HCT116 (cell line): ENCODE measurements around the gene AXIN1. TPM values are rescaled to one million over a fixed set of nuclear protein-coding genes. Genes with fewer than 3 reads are reported as not detected.

Source experiments
- ATAC-seq: fragments of 200-7000 bp; cut with Tn5 transposase; 2 replicates; pipeline ENCODE4 v1.9.1; 2020; ENCODE audit warnings: mild to moderate bottlenecking, moderate library complexity
- BruUV-seq: library from RNA; stranded (reverse); fragments of 400-500 nt; replicated peaks from 2 replicates; lab custom pipeline; 2021; lab: Mats Ljungman, UMichigan
- CTCF ChIA-PET: fragments of 300-600 bp; sonication (Branson Sonifier 250); formaldehyde crosslinking; loops from one replicate; lab custom pipeline; 2021; ENCODE audit warnings: antibody characterized with exemption; lab: Charles Lee
- POLR2A ChIA-PET: fragments of 300-600, 350-600 bp; sonication (Branson Sonifier 250); formaldehyde crosslinking; loops from one replicate; lab custom pipeline; 2021; ENCODE audit warnings: antibody characterized with exemption; lab: Charles Lee
- RAD21 ChIA-PET, 2 experiments: fragments of 300-600 bp; sonication (Branson Sonifier 250); formaldehyde crosslinking; loops; one replicate each; lab custom pipeline; 2023; ENCODE audit warnings: low total read pairs in 2 of 2; ENCODE audit not compliant: uncharacterized antibody in 2 of 2, unreplicated experiment in 2 of 2, low non-redundant PET in 1 of 2; lab: Charles Lee
- DNase-seq: peaks from one replicate; pipeline ENCODE4 v3.0.0-alpha.2; 2010; ENCODE audit warnings: low read depth, low spot score
- H2AFZ ChIP-seq: fragments of 200-600 bp; shearing (Covaris generic), sonication (generic); 2 replicates; pipeline ENCODE4 v1.6.1; 2017; ENCODE audit warnings: low read depth, mixed run types, mixed read lengths, antibody characterized with exemption, low read length; ENCODE audit not compliant: poor library complexity, severe bottlenecking
- H3K27ac ChIP-seq: 2 replicates; pipeline ENCODE4 v1.5.1; 2012; ENCODE audit warnings: low read depth, low read length
- H3K27me3 ChIP-seq: fragments of 200-600 bp; sonication (generic); 2 replicates; pipeline ENCODE4 v1.6.1; 2016; ENCODE audit warnings: mixed run types, low read length, mixed read lengths; ENCODE audit not compliant: insufficient read depth
- H3K36me3 ChIP-seq, 2 experiments: fragments of 200-500 bp in 1 of 2; fragments of 200-600 bp in 1 of 2; sonication (Bioruptor generic) in 1 of 2; sonication (generic) in 1 of 2; 2 replicates each; pipeline versions ENCODE4 v1.5.1 to v1.6.1; 2014 to 2016; ENCODE audit warnings: low read length in 2 of 2, inconsistent platforms in 1 of 2, mixed read lengths in 1 of 2, mixed run types in 1 of 2; ENCODE audit not compliant: insufficient read depth in 2 of 2, control insufficient read depth in 1 of 2
- H3K4me1 ChIP-seq, 2 experiments: fragments of 200-600 bp in 1 of 2; sonication (generic) in 1 of 2; 2 replicates each; pipeline versions ENCODE4 v1.5.1 to v1.6.1; 2012 to 2017; ENCODE audit warnings: low read length in 2 of 2, inconsistent platforms in 1 of 2, mild to moderate bottlenecking in 1 of 2, mixed read lengths in 1 of 2, mixed run types in 1 of 2, moderate library complexity in 1 of 2; ENCODE audit not compliant: insufficient read depth in 2 of 2, control insufficient read depth in 1 of 2
- H3K4me2 ChIP-seq: fragments of 200-600 bp; sonication (generic); 2 replicates; pipeline ENCODE4 v1.6.1; 2017; ENCODE audit warnings: mixed run types, low read length, mixed read lengths
- H3K4me3 ChIP-seq, 2 experiments: fragments of 200-600 bp in 1 of 2; sonication (generic) in 1 of 2; replicated peaks in 1 of 2; 2 replicates each; pipeline ENCODE4 v1.5.1; 2011 to 2016; ENCODE audit warnings: low read length in 2 of 2, control low read depth in 1 of 2, low read depth in 1 of 2, mild to moderate bottlenecking in 1 of 2, mixed read lengths in 1 of 2, mixed run types in 1 of 2
- H3K79me2 ChIP-seq: fragments of 200-600 bp; sonication (generic); 2 replicates; pipeline ENCODE4 v1.6.1; 2017; ENCODE audit warnings: mild to moderate bottlenecking, mixed run types, low read length, moderate library complexity, mixed read lengths; ENCODE audit not compliant: insufficient read depth
- H3K9ac ChIP-seq: fragments of 200-600 bp; sonication (generic); 2 replicates; pipeline ENCODE4 v1.6.1; 2016; ENCODE audit warnings: low read length, mixed read lengths
- H3K9me2 ChIP-seq: fragments of 200-600 bp; sonication (generic), shearing (Covaris generic); 2 replicates; pipeline ENCODE4 v1.6.1; 2017; ENCODE audit warnings: mixed run types, mild to moderate bottlenecking, moderate library complexity; ENCODE audit not compliant: insufficient read depth
- H3K9me3 ChIP-seq, 2 experiments: fragments of 200-500 bp in 1 of 2; fragments of 200-600 bp in 1 of 2; sonication (Bioruptor generic) in 1 of 2; sonication (generic) in 1 of 2; 2 replicates each; pipeline ENCODE4 v1.6.1; 2014 to 2017; ENCODE audit warnings: low read length in 2 of 2, mixed read lengths in 2 of 2, inconsistent platforms in 1 of 2, low read depth in 1 of 2, mild to moderate bottlenecking in 1 of 2, mixed run types in 1 of 2, moderate library complexity in 1 of 2; ENCODE audit not compliant: control insufficient read depth in 1 of 2, insufficient read depth in 1 of 2
- H4K20me1 ChIP-seq: fragments of 200-600 bp; sonication (generic), shearing (Covaris generic); 2 replicates; pipeline ENCODE4 v1.6.1; 2017; ENCODE audit warnings: mixed run types, mild to moderate bottlenecking, moderate library complexity; ENCODE audit not compliant: insufficient read depth
- CEBPB ChIP-seq: IDR thresholded peaks from 2 replicates; pipeline ENCODE4 v1.6.1; 2012; ENCODE audit warnings: low read depth
- ELF1 ChIP-seq: IDR thresholded peaks from 2 replicates; pipeline ENCODE4 v1.6.1; 2012; ENCODE audit warnings: low read depth, borderline replicate concordance
- EZH2 ChIP-seq: fragments of 200-600 bp; sonication (generic); IDR thresholded peaks from 2 replicates; pipeline ENCODE4 v1.6.1; 2017; ENCODE audit warnings: antibody characterized with exemption, mixed run types
- EZH2phosphoT487 ChIP-seq: fragments of 200-600 bp; IDR thresholded peaks from 2 replicates; pipeline ENCODE4 v1.6.1; 2018; ENCODE audit warnings: antibody characterized with exemption, borderline replicate concordance
- FOSL1 ChIP-seq: IDR thresholded peaks from 2 replicates; pipeline ENCODE4 v1.6.1; 2012; ENCODE audit warnings: low read depth
- JUND ChIP-seq: IDR thresholded peaks from 2 replicates; pipeline ENCODE4 v1.6.1; 2012
- POLR2AphosphoS5 ChIP-seq: IDR thresholded peaks from 2 replicates; pipeline ENCODE4 v1.6.1; 2011; ENCODE audit warnings: mild to moderate bottlenecking, low read depth, low read length, moderate library complexity
- SP1 ChIP-seq: IDR thresholded peaks from 2 replicates; pipeline ENCODE4 v1.6.1; 2012; ENCODE audit warnings: low read depth
- SRF ChIP-seq: IDR thresholded peaks from 2 replicates; pipeline ENCODE4 v1.6.1; 2012; ENCODE audit warnings: low read depth
- TCF7L2 ChIP-seq: IDR thresholded peaks from 2 replicates; pipeline ENCODE4 v1.7.0; 2011; ENCODE audit warnings: borderline replicate concordance, inconsistent platforms; ENCODE audit not compliant: insufficient read depth, insufficient read length; ENCODE audit errors: extremely low read depth
- YY1 ChIP-seq: IDR thresholded peaks from 2 replicates; pipeline ENCODE4 v1.6.1; 2011; ENCODE audit warnings: low read length, low read depth, moderate library complexity, mild to moderate bottlenecking; ENCODE audit not compliant: insufficient replicate concordance; ENCODE audit errors: extremely low read depth
- ZFX ChIP-seq: fragments of 450-650 bp; IDR thresholded peaks from 2 replicates; pipeline ENCODE4 v1.6.1; 2017
- ZNF274 ChIP-seq: fragments of 200-500 bp; sonication (Bioruptor generic); IDR thresholded peaks from 2 replicates; pipeline ENCODE4 v1.6.1; 2014; ENCODE audit warnings: mild to moderate bottlenecking, low read depth, low read length, inconsistent platforms
- intact Hi-C: fragments of 100-400 bp; cut with micrococcal nuclease; formaldehyde crosslinking; loops from 2 replicates; pipeline ENCODE4 v1.10.0; 2022
- total RNA-seq: library from RNA; stranded (reverse); gene quantifications from one replicate; pipeline ENCODE4 v1.2.1, GENCODE V29; 2021; ENCODE audit not compliant: unreplicated experiment
- TF ChIP-seq, protein P1 (sequence below): IDR thresholded peaks from 2 replicates; pipeline ENCODE4 v1.6.1; 2012
- TF ChIP-seq, protein P2 (sequence below): IDR thresholded peaks from 2 replicates; pipeline ENCODE4 v1.6.1; 2012; ENCODE audit warnings: low read depth

Gene AXIN1
- total RNA-seq, 1 experiment from 2014 or later: 20.2 TPM

DNA sequence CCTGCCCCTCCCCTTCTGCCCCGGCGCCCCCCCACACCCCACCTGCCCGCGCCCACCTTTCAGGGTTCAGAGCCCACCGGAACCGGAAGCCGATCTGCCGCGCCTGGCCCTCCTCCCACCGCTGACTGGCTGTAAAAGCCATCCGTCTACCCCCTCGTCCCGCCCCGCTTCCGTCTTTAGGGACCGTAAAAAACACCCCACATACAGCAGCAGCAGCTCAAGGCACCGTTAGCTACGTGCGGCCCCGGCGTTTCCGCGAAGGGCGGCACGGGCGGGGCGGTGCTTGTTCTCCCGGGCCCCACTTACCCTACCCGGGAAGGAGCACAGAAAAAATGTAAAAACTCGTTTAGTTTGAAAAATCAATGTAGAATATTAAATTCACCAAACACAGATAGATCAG, 17.9 kb upstream of the AXIN1 start, which contains the start of gene MRPL28:
TSS of gene MRPL28 (minus strand) at position 96 of the 400 bp plus-strand sequence. CDS start 320 bp downstream, outside the sequence.
- Histone ChIP-seq H3K4me1 (peaks cover 3 to 13% of the 10 kb centered on the region in 2 experiments; a peak in 3 of 4 replicates), H2AFZ (no peak within 1 kb of the TSS), H3K9ac (peak within 1 kb of the TSS; percentile 38), H3K36me3 (0 out of 4 replicates have a peak, but pooled peaks cover 0 to 3% of the 10 kb centered on the region in 2 experiments), H3K4me2 (peak within 1 kb of the TSS; percentile 62), H3K4me3 (peak within 1 kb of the TSS; percentile 35 to 46), H3K9me3 (no peaks in the 10 kb centered on the region), H3K27me3 (no peaks in the 10 kb centered on the region), H3K9me2 (no peaks in the 10 kb centered on the region), H3K79me2 (no peaks in the 10 kb centered on the region), H4K20me1 (no peaks in the 10 kb centered on the region), H3K27ac (peak within 1 kb of the TSS; percentile 63)
- DNase-seq (peak; percentile 72), ATAC-seq (peak; percentile 92)
- ChIA-PET CTCF (interaction anchor here (0.6 to 1.2 kb wide), 3 partner anchors 9 to 347 kb away, joined by 3 to 4 read pairs (median 3); partner anchors contain the start of gene AXIN1), POLR2A (interaction anchor here (1.0 to 1.1 kb wide), 2 partner anchors 10 to 18 kb away, joined by 3 to 5 read pairs; no protein-coding TSS in a partner anchor), RAD21 (no interaction called here)
- no TSS peak for BruUV-seq
- peak; percentile 50 for TF ChIP-seq POLR2AphosphoS5
- peak; percentile 89 for TF ChIP-seq SP1
- peak; percentile 57 for TF ChIP-seq YY1
- TF ChIP-seq TCF7L2: no peak
- intact Hi-C loops: no loop called here

DNA sequence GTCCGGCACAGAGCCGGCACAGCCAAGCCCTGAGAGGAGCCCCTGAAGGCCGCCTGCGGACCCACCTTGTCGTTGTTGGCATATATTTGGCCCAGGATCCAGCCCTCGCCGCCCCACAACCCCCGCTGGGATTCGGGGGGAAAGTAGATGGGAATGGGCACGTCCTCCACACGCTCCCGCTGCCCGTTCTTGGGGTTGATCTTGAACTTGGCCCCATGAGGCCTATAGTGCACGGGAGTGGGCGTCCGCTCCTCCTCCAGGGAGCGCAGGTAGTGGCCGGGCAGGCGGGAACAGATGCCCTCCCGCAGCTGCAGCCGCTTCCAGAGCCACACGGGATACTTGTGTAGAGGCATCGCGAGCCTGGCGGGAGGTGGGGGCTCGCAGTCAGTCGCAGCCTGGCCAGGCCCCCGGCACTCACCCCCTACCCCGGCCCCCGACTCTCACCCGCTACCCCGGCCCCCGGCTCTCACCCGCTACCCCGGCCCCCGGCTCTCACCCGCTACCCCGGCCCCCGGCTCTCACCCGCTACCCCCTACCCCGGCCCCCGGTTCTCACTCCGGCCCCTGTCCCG, 17.4 kb upstream of the AXIN1 start:
- no peak for DNase-seq
- H3K9ac ChIP-seq: peak overlapping the region; percentile 38

More for the DNA sequence above, 17.4 kb upstream of the AXIN1 start:
- peak; percentile 45 for ATAC-seq
- Histone ChIP-seq H4K20me1 (no peaks in the 10 kb centered on the region), H3K4me3 (peak overlapping the region; percentile 35 to 46), H2AFZ (no peak overlapping the region), H3K9me2 (no peaks in the 10 kb centered on the region), H3K27me3 (no peaks in the 10 kb centered on the region), H3K4me2 (peak overlapping the region; percentile 62), H3K27ac (peak overlapping the region; percentile 32; the same call in 1 of the 2 replicates), H3K9me3 (no peaks in the 10 kb centered on the region), H3K4me1 (peaks cover 3 to 13% of the 10 kb centered on the region in 2 experiments; a peak in 3 of 4 replicates), H3K79me2 (no peaks in the 10 kb centered on the region), H3K36me3 (0 out of 4 replicates have a peak, but pooled peaks cover 0 to 3% of the 10 kb centered on the region in 2 experiments)
- TF ChIP-seq FOSL1: no peak
- TF ChIP-seq, protein P1, sequence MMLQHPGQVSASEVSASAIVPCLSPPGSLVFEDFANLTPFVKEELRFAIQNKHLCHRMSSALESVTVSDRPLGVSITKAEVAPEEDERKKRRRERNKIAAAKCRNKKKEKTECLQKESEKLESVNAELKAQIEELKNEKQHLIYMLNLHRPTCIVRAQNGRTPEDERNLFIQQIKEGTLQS: no peak
- TF ChIP-seq, protein P2, sequence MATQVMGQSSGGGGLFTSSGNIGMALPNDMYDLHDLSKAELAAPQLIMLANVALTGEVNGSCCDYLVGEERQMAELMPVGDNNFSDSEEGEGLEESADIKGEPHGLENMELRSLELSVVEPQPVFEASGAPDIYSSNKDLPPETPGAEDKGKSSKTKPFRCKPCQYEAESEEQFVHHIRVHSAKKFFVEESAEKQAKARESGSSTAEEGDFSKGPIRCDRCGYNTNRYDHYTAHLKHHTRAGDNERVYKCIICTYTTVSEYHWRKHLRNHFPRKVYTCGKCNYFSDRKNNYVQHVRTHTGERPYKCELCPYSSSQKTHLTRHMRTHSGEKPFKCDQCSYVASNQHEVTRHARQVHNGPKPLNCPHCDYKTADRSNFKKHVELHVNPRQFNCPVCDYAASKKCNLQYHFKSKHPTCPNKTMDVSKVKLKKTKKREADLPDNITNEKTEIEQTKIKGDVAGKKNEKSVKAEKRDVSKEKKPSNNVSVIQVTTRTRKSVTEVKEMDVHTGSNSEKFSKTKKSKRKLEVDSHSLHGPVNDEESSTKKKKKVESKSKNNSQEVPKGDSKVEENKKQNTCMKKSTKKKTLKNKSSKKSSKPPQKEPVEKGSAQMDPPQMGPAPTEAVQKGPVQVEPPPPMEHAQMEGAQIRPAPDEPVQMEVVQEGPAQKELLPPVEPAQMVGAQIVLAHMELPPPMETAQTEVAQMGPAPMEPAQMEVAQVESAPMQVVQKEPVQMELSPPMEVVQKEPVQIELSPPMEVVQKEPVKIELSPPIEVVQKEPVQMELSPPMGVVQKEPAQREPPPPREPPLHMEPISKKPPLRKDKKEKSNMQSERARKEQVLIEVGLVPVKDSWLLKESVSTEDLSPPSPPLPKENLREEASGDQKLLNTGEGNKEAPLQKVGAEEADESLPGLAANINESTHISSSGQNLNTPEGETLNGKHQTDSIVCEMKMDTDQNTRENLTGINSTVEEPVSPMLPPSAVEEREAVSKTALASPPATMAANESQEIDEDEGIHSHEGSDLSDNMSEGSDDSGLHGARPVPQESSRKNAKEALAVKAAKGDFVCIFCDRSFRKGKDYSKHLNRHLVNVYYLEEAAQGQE: no peak
- no peak for TF ChIP-seq SP1
- no peak for TF ChIP-seq CEBPB
- no peak for TF ChIP-seq EZH2phosphoT487
- TF ChIP-seq ZFX: no peak
- no peak for TF ChIP-seq EZH2
- TF ChIP-seq ELF1: no peak
- TF ChIP-seq SRF: no peak
- no peak for TF ChIP-seq JUND
- no peak for TF ChIP-seq YY1
- no peak for TF ChIP-seq ZNF274
- ChIA-PET RAD21 (no interaction called here), POLR2A (interaction anchor here (1.0 to 1.1 kb wide), 2 partner anchors 11 to 17 kb away, joined by 3 to 5 read pairs; no protein-coding TSS in a partner anchor), CTCF (interaction anchor here (0.6 to 1.2 kb wide), 3 partner anchors 8 to 346 kb away, joined by 3 to 4 read pairs (median 3); partner anchors contain the start of gene AXIN1)
- intact Hi-C loops: no loop called here
- no TSS peak for BruUV-seq
